ENCODE results near the gene HSD17B1.

DNA sequence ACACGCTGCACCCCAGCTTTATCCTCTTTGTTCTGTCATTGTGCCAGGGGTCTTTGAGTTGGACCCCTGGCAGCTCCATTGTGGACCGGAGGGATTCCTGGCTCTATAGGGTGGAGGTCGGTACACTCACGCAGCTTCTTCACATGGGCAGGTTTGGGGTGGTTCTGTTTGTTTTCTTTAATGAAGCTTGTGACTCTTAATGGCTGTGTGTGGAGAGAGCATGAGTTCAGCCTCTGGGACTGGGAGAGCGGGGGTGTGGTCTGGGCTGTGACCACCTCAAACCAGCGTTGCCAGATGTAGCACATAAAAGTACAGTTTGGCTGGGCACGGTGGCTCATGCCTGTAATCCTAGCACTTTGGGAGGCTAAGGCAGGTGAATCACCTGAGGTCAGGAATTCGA is 37.9 kb upstream of the HSD17B1 start:
- TF ChIP-seq, protein P1, sequence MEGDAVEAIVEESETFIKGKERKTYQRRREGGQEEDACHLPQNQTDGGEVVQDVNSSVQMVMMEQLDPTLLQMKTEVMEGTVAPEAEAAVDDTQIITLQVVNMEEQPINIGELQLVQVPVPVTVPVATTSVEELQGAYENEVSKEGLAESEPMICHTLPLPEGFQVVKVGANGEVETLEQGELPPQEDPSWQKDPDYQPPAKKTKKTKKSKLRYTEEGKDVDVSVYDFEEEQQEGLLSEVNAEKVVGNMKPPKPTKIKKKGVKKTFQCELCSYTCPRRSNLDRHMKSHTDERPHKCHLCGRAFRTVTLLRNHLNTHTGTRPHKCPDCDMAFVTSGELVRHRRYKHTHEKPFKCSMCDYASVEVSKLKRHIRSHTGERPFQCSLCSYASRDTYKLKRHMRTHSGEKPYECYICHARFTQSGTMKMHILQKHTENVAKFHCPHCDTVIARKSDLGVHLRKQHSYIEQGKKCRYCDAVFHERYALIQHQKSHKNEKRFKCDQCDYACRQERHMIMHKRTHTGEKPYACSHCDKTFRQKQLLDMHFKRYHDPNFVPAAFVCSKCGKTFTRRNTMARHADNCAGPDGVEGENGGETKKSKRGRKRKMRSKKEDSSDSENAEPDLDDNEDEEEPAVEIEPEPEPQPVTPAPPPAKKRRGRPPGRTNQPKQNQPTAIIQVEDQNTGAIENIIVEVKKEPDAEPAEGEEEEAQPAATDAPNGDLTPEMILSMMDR (IDR thresholded peaks at IDR 0.05) = no peak
- TF ChIP-seq POLR2A (IDR thresholded peaks at IDR 0.05) = no peak
